Sigmoid colon (tissue), 7 donors: ENCODE results near the gene RAB36. TPM values are rescaled to one million over a fixed set of nuclear protein-coding genes. Genes with fewer than 3 reads are reported as not detected.
A peak's percentile ranks its signal among the peaks of the same experiment; 100 is the strongest.

Experiments
- DNase-seq: peaks from one replicate; pipeline ENCODE4 v3.0.0-alpha.2; 2019
- H3K27ac ChIP-seq, 4 donors: fragments of 200-600 bp; sonication (generic); one replicate each; pipeline ENCODE4 v1.5.1; 2016 to 2019; ENCODE audit warnings: mild to moderate bottlenecking in 1 of 4
- H3K27me3 ChIP-seq, 3 donors: fragments of 200-600 bp; sonication (generic); one replicate each; pipeline ENCODE4 v1.5.1; 2019; ENCODE audit warnings: mild to moderate bottlenecking in 1 of 3
- H3K36me3 ChIP-seq, 4 donors: fragments of 200-600 bp; sonication (generic); one replicate each; pipeline ENCODE4 v1.5.1; 2016 to 2019
- H3K4me1 ChIP-seq, 4 donors: fragments of 200-600 bp; sonication (generic); one replicate each; pipeline ENCODE4 v1.5.1; 2017 to 2019
- H3K4me3 ChIP-seq, 4 donors: fragments of 200-600 bp; sonication (generic); one replicate each; pipeline ENCODE4 v1.5.1; 2017 to 2019; ENCODE audit warnings: mild to moderate bottlenecking in 2 of 4, moderate library complexity in 1 of 4
- H3K9me3 ChIP-seq, 4 donors: fragments of 200-600 bp in 3 of 4; sonication (generic) in 3 of 4; one replicate each; pipeline versions ENCODE4 v1.5.1 to v1.6.1; 2013 to 2019
- EP300 ChIP-seq, 4 donors: sonication (generic); formaldehyde crosslinking; IDR thresholded peaks; one replicate each; pipeline ENCODE4 v1.6.1; 2017; ENCODE audit warnings: antibody characterized with exemption in 4 of 4
- POLR2A ChIP-seq, 2 donors: fragments of 450-650 bp; IDR thresholded peaks; one replicate each; pipeline ENCODE4 v1.6.1; 2016; ENCODE audit warnings: antibody characterized with exemption in 2 of 2, mild to moderate bottlenecking in 2 of 2, moderate library complexity in 2 of 2
- POLR2AphosphoS5 ChIP-seq, 4 donors: sonication (generic); formaldehyde crosslinking; IDR thresholded peaks; one replicate each; pipeline ENCODE4 v1.6.1; 2017; ENCODE audit warnings: antibody characterized with exemption in 4 of 4
- WGBS, 2 donors: extraction: QIAGEN DNeasy Blood & Tissue Kit; methylation state at CpG; one replicate each; pipeline ENCODE4 v1.1.7; 2013; 5-methylcytosine and 5-hydroxymethylcytosine counted together
- intact Hi-C: fragments of 100-400 bp; cut with DNase I; formaldehyde crosslinking; loops from one replicate; pipeline ENCODE4 v1.15.1; 2023
- polyA plus RNA-seq, 3 donors: library from polyadenylated mRNA; stranded (reverse); fragments of 200-250 nt; gene quantifications; one replicate each; pipeline ENCODE4 v1.2.3, GENCODE V29; 2013
- total RNA-seq, 4 donors: library from RNA; depleted of rRNA; stranded (reverse); fragments of >200 nt; gene quantifications; one replicate each; pipeline ENCODE4 v1.1.0, GENCODE V29; 2016
- TF ChIP-seq, protein P1 (sequence below), 4 experiments: fragments of 450-650 bp in 3 of 4; fragments of 200-600 bp in 1 of 4; IDR thresholded peaks; one replicate each; pipeline ENCODE4 v1.5.1; 2016 to 2019; ENCODE audit warnings: antibody characterized with exemption in 4 of 4, mild to moderate bottlenecking in 3 of 4, moderate library complexity in 2 of 4
- donor health status: healthy with polysubstance abuse.
- donor health status: Bipolar disorder and iron deficiency.
- donor health status: healthy.

The RAB36 gene
- total and polyA plus RNA-seq, 7 donors: 0.23 to 5.3 (median 2.1) TPM

DNA sequence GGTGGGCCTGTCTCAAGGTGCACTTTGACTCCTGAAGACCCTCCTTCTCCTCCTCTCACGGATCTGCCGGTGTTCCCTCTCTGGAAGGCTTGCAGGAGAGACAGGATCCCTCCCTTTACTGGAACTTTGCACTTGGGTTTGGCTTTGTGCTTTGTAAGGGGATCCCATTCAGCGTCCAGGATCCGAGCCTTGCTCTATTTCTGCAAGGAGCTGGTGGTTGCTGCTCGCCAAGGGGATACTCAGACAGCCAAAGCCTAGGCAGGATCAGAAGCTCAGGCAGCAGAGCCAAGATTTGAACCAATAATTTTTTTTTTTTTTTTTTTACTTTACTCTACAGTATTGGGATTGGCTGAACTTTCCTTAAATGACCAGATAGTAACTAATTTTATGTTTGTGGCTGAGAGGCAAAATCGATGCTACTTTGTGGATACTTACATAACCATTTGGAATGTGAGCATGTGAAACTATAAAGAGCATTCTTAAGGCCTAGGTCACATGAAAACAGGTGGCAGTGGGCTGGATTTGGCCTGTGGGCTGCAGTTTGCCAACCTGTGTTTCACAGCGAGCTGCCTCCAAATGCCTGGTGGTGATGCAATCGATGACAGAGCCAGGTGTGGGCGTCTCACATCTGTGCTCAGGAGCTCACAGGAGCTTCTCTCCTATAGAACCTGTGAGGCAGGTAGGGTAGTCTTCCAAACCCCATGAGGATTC is 60.2 kb downstream of the RAB36 start:
- no peak for DNase-seq
- H3K4me3 ChIP-seq: no peak overlapping the region
- H3K27me3 ChIP-seq: no peaks in the 10 kb centered on the region
- no peaks in the 10 kb centered on the region for H3K36me3 ChIP-seq
- intact Hi-C loops: no loop called here
- WGBS, 2 donors: 86 to 89% methylated on average over 9 of the region's 9 CpGs
- H3K4me1 ChIP-seq: peaks cover 0 to 37% (median 25%) of the 10 kb centered on the region in 4 donors
- TF ChIP-seq POLR2A (IDR thresholded peaks at IDR 0.05) (no peak), EP300 (IDR thresholded peaks at IDR 0.05) (no peak), POLR2AphosphoS5 (IDR thresholded peaks at IDR 0.05) (no peak)
- TF ChIP-seq, protein P1, sequence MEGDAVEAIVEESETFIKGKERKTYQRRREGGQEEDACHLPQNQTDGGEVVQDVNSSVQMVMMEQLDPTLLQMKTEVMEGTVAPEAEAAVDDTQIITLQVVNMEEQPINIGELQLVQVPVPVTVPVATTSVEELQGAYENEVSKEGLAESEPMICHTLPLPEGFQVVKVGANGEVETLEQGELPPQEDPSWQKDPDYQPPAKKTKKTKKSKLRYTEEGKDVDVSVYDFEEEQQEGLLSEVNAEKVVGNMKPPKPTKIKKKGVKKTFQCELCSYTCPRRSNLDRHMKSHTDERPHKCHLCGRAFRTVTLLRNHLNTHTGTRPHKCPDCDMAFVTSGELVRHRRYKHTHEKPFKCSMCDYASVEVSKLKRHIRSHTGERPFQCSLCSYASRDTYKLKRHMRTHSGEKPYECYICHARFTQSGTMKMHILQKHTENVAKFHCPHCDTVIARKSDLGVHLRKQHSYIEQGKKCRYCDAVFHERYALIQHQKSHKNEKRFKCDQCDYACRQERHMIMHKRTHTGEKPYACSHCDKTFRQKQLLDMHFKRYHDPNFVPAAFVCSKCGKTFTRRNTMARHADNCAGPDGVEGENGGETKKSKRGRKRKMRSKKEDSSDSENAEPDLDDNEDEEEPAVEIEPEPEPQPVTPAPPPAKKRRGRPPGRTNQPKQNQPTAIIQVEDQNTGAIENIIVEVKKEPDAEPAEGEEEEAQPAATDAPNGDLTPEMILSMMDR (IDR thresholded peaks at IDR 0.05): no peak
- H3K9me3 ChIP-seq: no peaks in the 10 kb centered on the region
- peak overlapping the region in 3 of 4 donors; percentile 45 to 72 (median 68) for H3K27ac ChIP-seq

DNA sequence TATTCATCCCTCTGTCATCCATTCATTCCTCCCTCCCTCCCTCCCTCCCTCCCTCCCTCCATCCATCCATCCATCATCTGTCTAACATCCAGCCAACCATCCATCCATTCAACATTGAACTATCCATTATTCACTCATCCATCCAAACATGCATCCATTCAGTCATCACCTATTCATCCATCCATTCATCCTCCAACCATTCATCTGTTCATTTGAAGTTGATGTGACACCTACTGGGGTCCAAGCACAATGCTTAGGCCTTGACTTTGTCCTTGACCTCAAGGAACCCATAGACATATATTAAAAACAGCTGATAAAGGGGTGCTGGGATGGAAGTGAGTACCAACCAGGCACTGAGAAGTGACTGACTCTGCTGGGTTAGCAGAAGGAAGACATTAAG is 61.6 kb downstream of the RAB36 start:
- H3K36me3 ChIP-seq: no peaks in the 10 kb centered on the region
- no peaks in the 10 kb centered on the region for H3K9me3 ChIP-seq
- H3K4me1 ChIP-seq: peaks cover 0 to 50% (median 27%) of the 10 kb centered on the region in 4 donors
- DNase-seq: no peak
- no peaks in the 10 kb centered on the region for H3K27me3 ChIP-seq
- H3K4me3 ChIP-seq: no peak overlapping the region
- no peak for TF ChIP-seq POLR2A (IDR thresholded peaks at IDR 0.05)
- TF ChIP-seq POLR2AphosphoS5 (IDR thresholded peaks at IDR 0.05): no peak
- no peak for TF ChIP-seq EP300 (IDR thresholded peaks at IDR 0.05)
- TF ChIP-seq, protein P1 (IDR thresholded peaks at IDR 0.05): no peak
- intact Hi-C loops: no loop called here
- no peak overlapping the region for H3K27ac ChIP-seq

DNA sequence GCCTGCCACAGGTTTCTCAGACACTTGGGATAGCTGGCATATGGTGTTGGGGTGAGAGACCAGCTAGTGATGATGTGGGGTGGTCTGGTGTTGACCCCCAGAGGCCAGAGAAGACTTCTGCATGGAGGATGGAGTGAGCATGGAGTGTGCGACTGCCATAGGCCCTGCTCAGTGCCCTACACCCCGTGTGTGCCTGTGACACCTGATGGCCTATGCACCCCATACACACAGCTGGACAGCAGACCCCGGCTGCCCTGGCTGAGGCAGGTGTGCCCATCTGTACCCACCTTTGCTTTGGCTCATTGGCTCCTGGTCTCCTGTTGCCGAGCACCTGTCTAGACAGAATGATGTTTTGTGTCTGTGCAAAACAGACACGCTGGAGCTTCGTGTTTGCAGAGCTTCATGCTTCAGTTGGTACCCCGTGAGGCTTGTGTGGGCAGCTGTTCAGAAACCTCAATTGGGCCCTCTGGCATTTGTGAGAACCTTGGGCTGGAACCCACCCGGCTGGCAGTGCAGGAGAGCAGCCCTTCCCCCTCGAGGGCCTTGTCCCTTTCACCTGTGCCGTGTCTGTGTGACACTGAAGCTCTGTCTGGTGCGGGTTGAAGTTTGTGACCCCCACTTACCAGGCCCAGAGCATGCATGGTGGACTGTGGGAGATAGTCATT is 62.6 kb downstream of the RAB36 start:
- Histone ChIP-seq H3K27me3 (no peaks in the 10 kb centered on the region), H3K27ac (no peak overlapping the region), H3K9me3 (no peaks in the 10 kb centered on the region), H3K4me1 (peaks cover 0 to 54% (median 37%) of the 10 kb centered on the region in 4 donors), H3K36me3 (no peaks in the 10 kb centered on the region), H3K4me3 (no peak overlapping the region)
- no peak for TF ChIP-seq EP300 (IDR thresholded peaks at IDR 0.05)
- TF ChIP-seq POLR2AphosphoS5 (IDR thresholded peaks at IDR 0.05): no peak
- TF ChIP-seq POLR2A (IDR thresholded peaks at IDR 0.05): no peak
- TF ChIP-seq, protein P1 (IDR thresholded peaks at IDR 0.05): no peak
- WGBS, 2 donors: 81 to 92% methylated on average over 11 of the region's 11 CpGs
- intact Hi-C loops: no loop called here
- DNase-seq: no peak

DNA sequence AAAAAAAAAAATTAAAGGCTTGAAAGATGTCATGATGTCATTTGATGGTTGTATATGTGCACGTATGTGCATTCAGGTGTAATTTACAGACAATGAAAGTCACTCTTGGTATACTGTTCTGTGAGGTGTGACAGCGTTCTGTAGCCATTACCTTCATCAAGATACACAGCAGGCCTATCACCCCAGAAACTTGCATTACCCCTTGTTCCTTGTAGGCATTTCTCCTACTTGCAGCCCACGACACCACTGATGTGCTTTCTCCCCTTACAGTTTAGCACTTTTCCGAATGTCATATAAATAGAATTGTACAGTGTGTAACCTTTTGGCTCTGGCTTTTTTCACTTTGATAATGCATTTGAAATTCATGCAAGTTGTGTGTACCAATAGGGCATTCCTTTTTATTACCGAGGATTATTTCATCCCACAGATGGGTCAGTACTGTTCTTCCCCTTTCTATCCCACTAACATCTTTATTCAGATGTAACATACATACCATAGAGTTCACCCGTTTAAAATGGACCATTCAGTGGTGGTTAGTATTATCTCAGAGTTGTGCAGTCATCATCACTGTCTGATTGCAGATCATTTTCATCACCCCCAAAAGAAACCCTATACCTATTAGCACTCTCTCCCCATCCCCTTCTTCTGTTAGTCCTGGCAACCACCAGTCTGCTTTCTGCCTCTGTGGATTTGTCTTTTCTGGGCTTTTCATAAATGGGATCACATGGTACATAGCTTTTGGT is 65.3 kb downstream of the RAB36 start:
- no peak overlapping the region for H3K4me3 ChIP-seq
- no peaks in the 10 kb centered on the region for H3K9me3 ChIP-seq
- DNase-seq: no peak
- no peaks in the 10 kb centered on the region for H3K27me3 ChIP-seq
- H3K27ac ChIP-seq: no peak overlapping the region
- no peaks in the 10 kb centered on the region for H3K36me3 ChIP-seq
- intact Hi-C loops: no loop called here
- peaks cover 0 to 55% (median 35%) of the 10 kb centered on the region in 4 donors for H3K4me1 ChIP-seq
- 80 to 87% methylated on average over 6 of the region's 6 CpGs for WGBS, 2 donors
- TF ChIP-seq POLR2A (IDR thresholded peaks at IDR 0.05): no peak
- TF ChIP-seq POLR2AphosphoS5 (IDR thresholded peaks at IDR 0.05): no peak
- no peak for TF ChIP-seq EP300 (IDR thresholded peaks at IDR 0.05)
- TF ChIP-seq, protein P1 (IDR thresholded peaks at IDR 0.05): no peak
